NCI-H1092 (cell line): ENCODE measurements around the gene AFMID.
"Not testable (repeated sequence)": the region's sequence is repeated elsewhere in the genome, so short reads cannot be mapped to it uniquely, and the experiment has no call there.

Source experiments
- DNase-seq: peaks from one replicate; lab custom pipeline; 2025; lab: John Stamatoyannopoulos, UW

AFMID gene

DNA sequence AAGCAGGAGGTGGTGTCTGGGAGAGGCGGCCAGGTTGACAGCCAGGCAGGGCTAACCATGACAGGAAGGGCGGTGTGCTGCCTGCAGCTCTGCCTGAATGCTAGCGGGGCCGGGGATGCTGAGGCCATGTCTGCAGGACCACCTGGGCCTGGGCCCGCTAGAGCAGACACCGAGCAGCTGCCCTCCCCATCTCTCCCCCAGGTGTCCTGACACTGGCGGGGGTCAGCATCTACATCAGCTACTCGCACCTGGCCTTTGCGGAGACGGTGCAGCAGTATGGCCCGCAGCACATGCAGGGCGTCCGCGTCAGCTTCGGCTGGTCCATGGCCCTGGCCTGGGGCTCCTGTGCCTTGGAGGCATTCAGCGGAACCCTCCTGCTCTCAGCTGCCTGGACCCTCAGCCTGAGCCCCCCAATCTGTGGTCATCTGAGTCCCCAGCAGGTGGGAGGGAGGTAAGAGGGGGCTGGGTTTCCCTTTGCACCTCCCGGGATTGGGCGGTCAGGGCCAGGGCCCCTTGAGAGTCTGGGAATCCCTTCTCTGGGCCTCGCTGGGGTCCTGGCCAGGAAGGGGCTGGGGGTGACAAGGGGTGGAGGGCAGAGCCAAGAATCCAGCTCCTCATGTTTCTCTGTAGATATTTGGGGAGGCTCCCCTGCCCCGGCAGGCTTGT lies 51.8 kb downstream of the AFMID start:
- no peak for DNase-seq

DNA sequence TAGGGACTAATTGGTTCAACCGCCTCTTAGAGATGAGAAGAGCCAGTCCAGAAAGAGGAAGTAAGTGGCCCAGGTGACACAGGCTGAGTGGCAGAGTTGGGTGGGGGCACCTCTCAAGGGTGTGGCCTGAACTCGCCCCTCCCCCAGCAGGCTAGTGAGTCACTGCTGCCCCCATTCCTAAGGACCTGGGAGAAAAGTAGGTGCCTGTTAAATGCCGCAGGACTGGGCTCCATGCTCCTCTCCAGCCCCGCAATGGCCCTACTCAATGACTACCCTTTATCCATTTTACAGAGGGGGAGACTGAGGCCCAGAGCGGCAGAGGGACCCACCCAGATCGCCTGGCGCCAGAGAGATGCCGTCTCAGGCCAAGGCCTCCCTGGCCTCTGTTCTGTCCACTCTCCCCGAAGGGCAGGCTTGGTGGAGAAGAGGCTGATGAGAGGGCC lies 52.3 kb downstream of the AFMID start:
- no peak for DNase-seq

DNA sequence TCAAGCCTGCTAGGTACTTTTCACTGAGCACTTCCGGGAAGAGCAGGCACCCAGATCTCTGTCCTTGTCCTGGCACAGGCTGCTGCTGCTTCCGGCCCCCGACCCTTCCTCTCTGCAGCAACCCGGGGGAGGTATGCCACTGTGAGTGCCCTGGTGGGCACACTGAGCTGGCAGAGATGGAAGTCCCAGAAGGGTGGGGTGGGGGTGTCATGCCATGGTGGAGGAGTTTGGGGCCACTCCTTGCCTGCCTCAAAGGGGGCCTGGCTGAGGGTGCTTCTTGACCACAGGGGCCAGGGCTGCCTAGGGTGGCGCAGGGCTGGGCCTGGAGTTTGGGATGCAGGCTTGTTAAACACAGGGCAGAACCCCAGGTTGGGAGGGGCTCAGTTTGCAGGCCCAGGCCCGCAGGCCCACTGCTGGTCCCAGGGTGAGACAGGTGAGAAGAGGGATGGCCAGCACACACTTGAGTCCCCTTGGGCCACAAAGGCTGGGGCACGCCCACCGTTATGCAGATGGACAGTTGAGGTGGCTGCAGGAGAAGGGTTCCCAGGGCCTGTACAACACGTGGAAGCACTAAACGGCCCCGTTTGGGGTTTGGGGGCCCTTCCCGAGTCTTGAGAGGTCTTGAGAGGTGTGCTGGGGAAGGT lies 53.0 kb downstream of the AFMID start:
- DNase-seq, result no peak

DNA sequence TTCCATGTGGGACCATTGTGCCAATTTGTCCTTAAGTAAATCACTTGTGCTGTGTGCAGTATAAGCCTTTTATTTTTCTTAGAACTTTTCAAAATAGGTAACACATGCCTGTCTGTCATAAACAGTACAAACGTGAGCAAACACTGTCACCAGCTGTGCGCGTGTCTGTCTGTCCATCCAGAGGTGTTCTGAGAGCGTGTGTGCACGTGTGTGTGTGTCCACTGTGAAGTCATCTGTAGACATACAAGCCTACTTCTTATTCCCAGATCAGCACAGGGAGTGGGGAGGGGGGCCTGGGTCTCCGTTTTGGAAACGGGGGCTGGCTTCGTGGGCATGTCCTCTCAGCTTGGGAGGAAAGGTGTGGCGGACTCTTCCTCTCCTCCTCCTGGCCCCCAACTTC lies 53.7 kb downstream of the AFMID start:
- no peak for DNase-seq

DNA sequence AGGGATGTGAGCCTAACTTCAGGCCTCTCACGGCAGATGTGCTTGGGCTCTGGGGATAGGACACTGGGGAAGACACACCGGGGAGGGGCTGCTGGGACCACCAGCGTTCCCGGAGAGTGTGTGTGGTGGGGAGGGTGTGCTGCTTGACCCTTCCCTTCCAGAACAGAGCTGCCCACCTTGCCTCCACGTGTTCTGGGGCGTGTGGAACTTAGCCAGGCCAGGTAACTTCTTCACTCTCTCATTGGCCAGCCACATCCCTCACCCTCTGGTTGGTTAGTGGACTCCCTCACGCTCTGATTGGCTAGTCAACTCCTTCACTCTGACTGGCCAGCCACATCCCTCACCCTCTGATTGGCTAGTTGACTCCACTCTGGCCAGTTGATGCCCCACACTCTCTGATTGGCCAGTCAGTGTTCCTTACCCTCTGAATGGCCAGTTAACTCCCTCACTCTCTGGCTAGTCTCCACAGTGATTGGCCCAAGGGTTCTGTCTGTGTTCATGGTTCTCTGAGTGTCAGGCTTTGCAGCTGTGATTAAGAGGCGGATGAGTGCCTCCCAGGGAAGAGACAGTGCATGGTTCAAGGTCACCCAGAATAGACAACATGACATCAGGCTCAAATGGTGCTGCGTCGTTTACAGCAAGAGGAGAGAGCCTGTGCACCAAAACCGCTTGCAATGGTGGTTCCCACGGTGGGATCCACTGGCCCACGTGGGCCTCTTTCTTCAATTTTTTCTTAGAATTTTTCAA lies 54.3 kb downstream of the AFMID start:
- no peak for DNase-seq

DNA sequence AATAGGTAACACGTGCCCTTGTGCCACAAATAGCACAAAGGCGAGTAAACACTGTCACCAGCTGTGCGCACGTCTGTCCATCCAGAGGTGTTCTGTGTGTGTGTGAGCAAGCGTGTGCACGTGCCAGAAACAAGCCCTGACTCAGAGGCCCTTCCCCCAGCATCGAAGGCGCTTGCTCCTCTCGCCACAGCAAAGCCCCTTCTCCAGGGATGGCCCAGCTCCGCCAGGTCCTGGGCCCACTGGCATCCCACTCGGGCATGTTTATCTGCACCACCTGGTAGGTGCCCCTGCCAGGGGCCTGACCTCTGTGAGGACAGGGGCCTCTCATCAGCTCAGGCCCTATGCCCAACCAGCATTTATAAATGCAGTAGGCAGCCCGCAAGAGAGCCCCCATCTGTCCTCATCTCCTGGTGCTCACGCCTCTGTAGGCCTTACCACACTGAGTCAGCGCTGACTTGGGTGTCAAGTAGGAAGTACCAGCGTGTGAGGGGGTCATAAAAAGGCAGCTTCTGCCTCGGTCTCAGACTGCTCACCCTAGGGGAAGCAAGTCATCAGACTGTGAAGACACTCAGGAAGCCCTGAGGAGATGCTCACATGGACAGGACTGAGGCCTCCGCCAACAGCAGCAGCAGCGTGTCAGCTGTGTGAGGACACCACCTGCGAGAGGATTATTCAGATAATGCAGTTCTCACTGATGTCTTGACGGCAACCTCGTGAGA lies 55.0 kb downstream of the AFMID start:
- no peak for DNase-seq

DNA sequence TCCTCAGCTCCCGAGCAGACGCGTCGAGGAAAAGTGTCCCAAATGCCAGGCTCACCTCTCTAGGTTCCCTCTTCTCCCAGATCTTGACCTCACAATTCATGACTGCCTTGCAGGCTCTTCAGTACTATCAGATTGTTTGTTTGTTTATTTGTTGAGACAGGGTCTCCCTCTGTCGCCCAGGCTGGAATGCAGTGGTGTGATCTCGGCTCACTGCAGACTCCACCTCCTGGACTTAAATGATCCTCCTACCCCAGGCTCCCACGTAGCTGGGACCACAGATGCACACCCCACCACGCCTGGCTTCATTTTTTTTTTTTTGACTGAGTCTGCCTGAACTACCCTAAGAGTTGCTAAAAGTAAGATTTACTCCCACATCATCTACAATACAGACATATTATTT lies 60.1 kb downstream of the AFMID start:
- DNase-seq, result no peak

DNA sequence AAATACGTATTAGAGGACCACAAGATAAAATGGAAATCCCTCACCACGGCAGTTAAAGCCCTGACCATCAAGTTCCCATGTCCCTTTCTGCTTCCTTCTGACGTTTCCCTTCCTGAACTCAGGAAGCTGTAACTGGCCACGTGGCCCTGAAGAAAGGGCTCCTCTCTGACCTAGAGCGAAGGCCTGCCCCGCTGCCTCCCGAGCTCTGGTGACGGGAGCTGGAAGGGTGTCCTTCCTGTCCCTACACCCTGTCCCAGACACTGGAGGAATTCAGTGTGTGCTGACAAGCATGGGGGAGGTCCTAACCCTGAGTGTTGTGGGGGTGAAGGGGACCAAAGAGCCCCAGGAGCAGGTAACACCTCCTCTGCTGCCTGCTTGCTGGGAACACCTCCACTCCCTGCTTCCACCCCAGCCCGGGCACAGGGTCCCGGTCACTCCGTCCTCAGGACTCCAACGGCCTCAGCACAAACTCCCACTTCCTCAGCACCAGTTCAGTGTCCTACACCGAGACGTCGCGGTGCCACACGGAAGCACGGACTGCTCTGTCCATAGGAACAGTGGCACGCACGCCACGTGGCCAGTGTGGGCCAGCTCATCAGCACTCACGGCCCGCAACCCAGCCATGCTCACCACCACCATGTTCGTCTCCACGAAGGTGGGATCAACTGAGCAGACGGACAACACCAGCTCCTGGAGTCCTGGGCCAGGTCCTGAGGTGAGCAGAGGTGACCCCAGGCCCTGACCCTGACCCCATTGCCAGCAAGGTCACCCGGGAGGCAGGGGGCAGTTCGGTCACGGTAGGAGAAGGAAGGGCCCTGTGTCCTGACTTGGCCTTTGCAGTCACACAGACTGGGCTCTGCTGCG lies 61.1 kb downstream of the AFMID start:
- DNase-seq, result no peak

DNA sequence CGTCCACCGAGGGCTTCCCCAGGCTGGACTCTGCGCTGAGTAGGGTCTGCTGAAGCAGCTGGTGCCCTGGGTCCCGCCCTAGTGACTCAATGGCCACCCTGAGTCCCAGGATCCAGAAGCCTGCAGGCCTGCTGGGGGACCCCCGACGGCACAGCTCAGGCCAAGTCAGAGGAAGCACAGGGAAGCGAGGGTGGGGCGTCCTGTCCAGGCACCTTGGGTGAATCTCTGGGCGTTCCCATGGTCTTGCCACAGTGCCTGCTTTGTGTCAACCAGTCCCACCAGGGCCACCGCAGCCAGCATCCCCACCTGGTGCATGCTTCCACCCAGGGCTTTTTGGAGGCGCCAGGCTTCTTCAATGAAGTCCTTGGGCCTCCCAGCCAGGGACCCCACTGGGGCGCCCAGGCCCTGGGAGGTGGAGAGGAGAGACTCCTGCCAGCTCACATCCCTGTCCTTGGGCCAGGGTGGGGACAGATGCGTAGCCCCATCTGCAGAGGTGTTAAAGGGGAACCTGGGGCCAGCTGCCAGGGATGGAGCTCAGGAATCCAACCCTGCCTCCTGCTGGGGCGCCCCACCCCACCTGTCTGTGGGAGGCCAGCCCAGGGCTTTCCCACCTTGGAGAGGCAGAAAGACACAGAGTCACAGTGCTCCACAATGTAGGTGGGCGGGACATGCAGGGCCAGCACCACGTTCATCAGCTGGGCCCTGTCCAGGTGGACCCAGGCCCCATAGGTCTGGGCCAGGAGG lies 62.1 kb downstream of the AFMID start:
- no peak for DNase-seq

DNA sequence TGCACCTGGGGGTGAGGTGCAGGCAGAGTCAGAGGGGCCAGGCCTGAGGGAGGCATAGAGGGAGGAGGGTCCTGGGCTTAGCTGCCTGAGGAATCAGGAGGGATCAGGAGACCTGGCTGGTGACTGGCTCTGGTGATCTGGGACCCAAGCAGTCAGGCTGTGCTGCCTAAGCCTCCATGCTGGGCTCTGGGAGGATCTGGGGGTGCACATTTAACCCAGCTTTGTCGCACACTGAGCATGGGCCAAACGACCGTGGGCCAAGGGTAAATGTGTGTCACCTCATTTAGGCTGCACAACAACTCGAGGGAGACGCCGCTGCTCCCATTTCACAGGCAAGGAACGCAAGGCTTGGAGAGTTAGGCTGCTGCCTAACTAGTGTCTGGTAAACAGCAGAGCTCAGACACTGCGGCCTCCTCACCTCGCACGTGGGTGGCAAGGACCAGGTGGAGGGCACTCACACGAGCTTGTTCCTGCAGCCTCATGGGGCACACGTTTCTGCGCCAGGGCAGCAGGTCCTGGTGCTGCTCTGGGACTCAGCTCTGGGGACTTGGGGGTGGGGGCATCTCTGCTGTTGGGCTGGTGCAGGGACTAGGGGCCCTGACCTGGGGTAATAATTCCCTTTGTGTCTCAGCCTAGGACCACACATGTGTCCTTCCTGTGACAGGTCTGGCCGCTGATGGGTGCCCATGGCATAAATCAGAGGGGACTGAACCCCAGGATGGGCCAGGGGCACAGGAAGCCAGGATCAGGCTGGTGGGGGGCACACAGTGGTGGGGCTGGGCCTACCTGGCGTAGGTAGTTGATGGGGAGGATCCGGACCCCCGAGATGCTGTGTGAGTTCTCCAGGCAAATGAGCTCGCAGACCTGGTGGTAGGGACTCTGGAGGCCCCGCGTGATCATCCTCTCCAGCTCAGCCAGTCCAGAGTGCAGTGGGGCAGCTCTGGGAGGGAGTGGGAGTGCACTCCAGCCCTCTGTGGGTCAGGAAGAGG lies 63.0 kb downstream of the AFMID start:
- DNase-seq, result no peak

DNA sequence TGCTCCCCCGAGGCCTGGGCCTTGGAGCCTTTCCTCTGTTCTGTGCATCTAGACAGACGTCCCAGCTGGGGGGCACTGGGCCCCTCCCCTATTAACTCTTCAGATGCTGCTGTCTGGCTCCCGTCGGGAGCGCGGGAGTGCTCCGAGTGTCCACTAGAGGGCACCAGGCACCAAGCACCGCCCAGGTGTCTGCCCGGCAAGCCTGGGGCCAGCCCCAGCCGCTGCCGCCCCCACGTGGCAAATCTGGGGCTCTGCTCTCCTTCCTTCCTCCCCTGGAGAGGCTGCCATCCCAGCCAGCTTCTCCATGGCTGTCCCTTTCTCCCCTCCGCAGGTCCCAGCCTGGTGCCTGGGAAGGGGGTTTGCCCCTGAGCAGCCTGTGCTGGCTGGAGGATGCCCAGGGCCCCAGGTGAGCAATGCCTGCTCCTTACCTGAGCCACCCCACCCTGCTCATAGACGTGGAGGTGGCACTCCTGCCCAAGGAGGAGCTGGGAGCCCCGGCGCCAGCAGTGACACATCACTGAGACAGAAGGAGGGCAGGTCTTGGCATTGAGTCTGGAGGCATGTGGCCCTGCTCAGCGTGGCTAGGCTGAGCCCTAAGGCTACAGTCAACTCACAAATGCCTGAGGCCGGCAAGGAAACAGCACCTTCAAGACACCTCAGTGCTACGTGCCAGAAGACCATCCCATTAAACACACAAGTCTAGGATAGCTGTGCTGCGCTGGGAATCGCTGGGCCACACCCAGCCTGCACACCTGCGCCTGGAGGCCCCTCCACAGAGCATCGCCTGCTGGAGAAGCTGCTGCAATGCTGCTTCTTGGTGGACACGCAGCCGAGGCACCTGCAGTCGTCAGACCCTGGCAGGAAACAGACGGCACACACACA lies 64.0 kb downstream of the AFMID start:
- DNase-seq, result peak; percentile 77

DNA sequence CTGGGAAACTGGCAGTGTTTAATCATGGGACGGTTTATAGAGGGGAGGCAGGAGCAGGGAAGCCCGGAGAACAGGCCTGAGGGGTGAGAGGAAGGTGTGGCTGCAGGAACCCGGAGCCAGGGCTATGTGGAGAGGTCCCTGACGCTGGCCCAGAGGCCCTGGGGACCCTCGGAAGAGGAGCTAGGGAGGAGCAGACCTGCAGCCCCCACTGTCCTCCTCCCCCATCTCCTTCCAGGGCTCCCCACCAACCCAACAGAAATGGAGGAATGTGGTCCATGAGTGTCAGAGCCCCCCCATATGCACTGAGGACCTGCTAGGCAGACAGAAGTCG lies 64.6 kb downstream of the AFMID start:
- DNase-seq, result no peak

DNA sequence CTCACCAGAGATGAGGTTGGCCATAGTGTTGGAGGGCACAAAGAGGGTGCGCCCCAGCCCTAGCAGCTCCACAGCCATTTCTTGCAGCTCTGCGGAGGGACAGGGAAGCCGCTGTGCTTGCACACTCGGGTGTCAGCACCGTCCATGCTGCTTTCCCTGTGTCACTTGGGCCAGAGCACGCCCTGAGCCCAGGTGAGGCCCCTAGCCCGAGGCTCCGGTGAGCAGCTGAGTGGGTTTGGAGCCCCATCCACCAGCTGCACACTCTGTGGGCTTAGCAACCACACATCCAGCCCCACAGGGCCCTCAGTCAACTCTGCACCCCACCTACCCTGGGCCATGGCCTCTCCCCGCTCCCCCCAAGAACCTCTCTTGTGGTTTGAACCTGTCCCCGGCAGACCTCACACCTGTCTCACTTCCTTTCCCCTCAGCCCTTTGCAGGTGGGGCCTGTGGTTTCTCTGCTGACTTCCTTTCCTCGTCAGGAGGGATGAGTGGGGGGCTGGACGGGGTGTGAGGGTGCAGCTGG lies 65.0 kb downstream of the AFMID start:
- DNase-seq, result no peak

DNA sequence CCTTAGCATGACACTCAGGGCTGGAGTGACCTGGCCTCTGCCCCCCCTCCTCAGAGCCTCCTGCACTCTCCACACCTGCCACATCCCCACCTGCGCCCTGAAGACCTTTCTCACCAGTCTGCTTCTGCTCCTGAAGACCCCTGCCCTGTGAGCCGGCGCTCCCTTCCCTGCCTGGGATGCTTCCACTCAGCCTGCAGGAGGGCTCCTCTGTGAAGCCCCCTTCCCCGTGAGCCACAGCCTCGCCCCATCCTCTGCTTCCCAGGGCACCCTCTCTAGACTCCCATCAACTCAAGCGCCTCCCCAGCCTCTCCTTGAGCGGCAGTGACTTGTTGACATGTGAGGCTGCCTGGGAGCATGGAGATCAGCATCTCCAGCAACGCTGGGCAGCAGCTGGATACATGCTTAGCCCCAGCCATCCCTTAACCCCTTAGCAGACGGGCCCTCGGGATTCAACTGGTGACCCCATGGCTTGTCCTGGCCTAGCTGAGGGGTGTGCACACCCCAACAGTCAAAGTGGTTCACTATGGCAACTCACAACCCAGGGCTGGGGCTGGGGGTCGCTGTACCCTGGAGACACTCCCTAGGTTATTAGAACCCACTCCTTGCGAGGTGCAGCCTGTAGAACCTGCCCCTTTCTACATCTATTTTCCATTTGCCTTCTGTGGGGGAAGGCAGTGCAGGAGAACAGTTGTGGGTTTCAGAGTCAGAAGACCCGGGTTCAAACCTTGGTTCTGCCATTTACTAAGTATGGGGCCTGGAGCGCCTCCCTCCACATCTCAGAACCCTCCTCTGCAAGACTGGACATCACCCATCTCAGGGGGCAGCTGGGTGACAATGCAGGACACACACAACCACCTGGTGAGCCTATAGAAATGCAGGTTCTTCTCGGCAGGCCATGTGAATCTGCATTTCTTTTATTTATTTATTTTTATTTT lies 65.8 kb downstream of the AFMID start:
- DNase-seq, result no peak

DNA sequence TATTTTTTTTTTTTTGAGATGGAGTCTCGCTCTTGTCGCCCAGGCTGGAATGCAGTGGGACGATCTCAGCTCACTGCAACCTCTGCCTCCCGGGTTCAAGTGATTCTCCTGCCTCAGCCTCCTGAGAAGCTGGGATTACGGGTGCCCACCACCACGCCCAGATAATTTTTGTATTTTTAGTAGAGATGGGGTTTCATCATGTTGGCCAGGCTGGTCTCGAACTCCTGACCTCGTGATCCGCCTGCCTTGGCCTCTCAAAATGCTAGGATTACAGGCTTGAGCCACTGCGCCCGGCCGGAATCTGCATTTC lies 66.4 kb downstream of the AFMID start:
- not testable (repeated sequence) for DNase-seq

DNA sequence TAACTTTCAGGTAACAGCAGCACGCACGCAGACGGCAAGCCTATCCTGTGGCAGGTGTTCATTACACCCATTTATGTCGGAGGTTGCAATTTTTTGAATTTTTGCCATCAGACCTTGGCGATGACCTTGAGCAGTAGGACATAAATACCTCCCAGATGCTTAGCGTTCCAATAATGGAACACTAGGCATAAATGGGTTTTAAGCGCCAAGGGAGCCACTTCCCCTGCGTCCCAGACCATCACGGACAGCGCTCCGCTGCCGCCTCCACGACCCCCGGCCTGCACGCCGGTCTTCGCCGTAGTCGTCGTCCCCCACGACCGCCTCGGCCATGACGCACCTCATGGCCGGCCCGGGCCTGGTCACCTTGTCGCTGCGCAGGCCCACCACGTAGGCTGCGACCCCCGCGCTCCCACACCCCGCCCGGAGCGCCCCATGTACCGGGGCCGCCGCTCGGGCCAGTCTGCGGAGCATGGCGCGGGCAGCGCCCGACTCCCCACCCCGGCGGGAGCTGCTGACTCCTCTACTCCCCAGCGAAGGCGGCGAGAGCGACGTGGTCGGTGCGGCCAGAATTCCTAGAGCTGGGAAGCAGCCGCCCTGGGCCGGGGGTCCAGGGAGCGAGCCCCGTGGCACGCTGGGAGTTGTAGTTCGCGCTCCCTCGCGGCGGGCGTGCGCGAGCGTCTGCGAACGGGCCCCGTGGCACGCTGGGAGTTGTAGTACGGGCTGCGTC lies 66.9 kb downstream of the AFMID start:
- DNase-seq, result peak; percentile 65
